NOMO-1 treated with DMSO at 0.1 percent for 48 hours (cell line): ENCODE data around the gene KRABD2.
"Not testable (repeated sequence)": the region's sequence is repeated elsewhere in the genome, so short reads cannot be mapped to it uniquely, and the experiment has no call there.

ENCODE experiments used
- DNase-seq: peaks from one replicate; lab custom pipeline; 2025; ENCODE audit not compliant: unreplicated experiment; lab: John Stamatoyannopoulos, UW

Gene KRABD2

GRCh38 chr17:8376271-8377067 lies at the start of gene KRABD2:
Gene KRABD2, minus strand, starts transcription at chr17:8376704.
- peak; percentile 83 for DNase-seq

- DNase-seq: no peak
Observed at GRCh38 chr17:8421571-8421970, 45.1 kb upstream of the KRABD2 start.

- peak; percentile 52 for DNase-seq
Observed at GRCh38 chr17:8420041-8420934, 43.8 kb upstream of the KRABD2 start.

- DNase-seq: no peak
Observed at GRCh38 chr17:8419305-8419704, 42.8 kb upstream of the KRABD2 start.

- no peak for DNase-seq
Observed at GRCh38 chr17:8418471-8418870, 42.0 kb upstream of the KRABD2 start.

- DNase-seq: peak; percentile 86
Observed at GRCh38 chr17:8417806-8418205, 41.3 kb upstream of the KRABD2 start.

- no peak for DNase-seq
Observed at GRCh38 chr17:8413938-8414337, 37.4 kb upstream of the KRABD2 start.

GRCh38 chr17:8413328-8413727 lies 36.8 kb upstream of the KRABD2 start:
- DNase-seq: no peak

GRCh38 chr17:8412089-8412488 lies 35.6 kb upstream of the KRABD2 start:
- peak; percentile 19 for DNase-seq

GRCh38 chr17:8410883-8411238 lies 34.4 kb upstream of the KRABD2 start:
- DNase-seq: no peak

GRCh38 chr17:8409966-8410882 lies 33.7 kb upstream of the KRABD2 start:
- peak; percentile 84 for DNase-seq

- no peak for DNase-seq
Observed at GRCh38 chr17:8408371-8408770, 31.9 kb upstream of the KRABD2 start.

GRCh38 chr17:8406174-8406573 lies 29.7 kb upstream of the KRABD2 start:
- no peak for DNase-seq

- no peak for DNase-seq
Observed at GRCh38 chr17:8405499-8406016, 29.1 kb upstream of the KRABD2 start.

GRCh38 chr17:8402921-8403536 lies 26.5 kb upstream of the KRABD2 start:
- no peak for DNase-seq

GRCh38 chr17:8401107-8401506 lies 24.6 kb upstream of the KRABD2 start:
- DNase-seq: no peak

GRCh38 chr17:8398980-8399379 lies 22.5 kb upstream of the KRABD2 start:
- DNase-seq: no peak

- DNase-seq: no peak
Observed at GRCh38 chr17:8397636-8398035, 21.1 kb upstream of the KRABD2 start, which contains the start of gene RNF222. Gene RNF222, minus strand, starts transcription at chr17:8397827. Its CDS starts 4,366 bp downstream, at chr17:8393461.

GRCh38 chr17:8394497-8394896 lies 18.0 kb upstream of the KRABD2 start:
- not testable (repeated sequence) for DNase-seq
